ENCODE results near the gene ZNF750.

ZNF750 gene

GRCh38 chr17:82848022-82848592 lies 8.3 kb upstream of the ZNF750 start:
- no peak for DNase-seq (ENCODE audit: extremely low read depth, low read depth)
- H3K4me3 ChIP-seq (replicated peaks; ENCODE audit: low read depth, low read length): no peak overlapping the region
- TF ChIP-seq CTCF (IDR thresholded peaks at IDR 0.05; ENCODE audit: low read depth, low read length, missing control alignments): no peak

DNA sequence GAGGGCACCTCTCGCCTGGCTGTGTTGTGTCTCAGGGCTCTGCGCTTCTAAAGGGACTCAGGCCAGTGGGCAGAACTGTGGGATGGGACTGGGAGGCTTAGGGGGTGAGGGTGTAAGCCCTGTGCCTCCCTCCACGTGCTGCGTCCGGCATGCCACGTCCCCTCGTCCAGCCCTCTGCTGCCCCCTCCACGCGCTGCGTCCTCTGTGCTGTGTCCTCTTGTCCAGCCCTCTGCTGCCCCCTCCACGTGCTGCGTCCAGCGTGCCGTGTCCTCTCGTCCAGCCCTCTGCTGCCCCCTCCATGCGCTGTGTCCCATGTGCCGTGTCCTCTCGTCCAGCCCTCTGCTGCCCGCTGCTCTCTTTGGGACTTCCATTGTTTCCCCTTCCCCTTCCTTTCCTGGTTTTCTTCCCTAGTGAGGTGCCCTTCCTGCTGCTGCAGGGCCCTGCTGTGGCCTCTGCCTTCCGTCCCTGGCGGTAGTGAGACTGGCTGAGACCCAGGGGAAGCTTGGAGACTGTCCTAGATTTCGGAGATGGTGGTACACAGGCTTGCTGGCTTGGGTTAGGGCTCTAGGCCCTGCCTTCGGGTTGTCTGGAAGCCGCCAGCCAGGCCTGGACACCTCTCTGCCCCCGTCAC lies 6.4 kb upstream of the ZNF750 start:
- no peak for DNase-seq (ENCODE audit: extremely low read depth, low read depth)
- no peak overlapping the region for H3K4me3 ChIP-seq (replicated peaks; ENCODE audit: low read depth, low read length)
- no peak for TF ChIP-seq CTCF (IDR thresholded peaks at IDR 0.05; ENCODE audit: low read depth, low read length, missing control alignments)

GRCh38 chr17:82845163-82845807 lies 5.5 kb upstream of the ZNF750 start:
- no peak for DNase-seq (ENCODE audit: extremely low read depth, low read depth)

GRCh38 chr17:82844796-82845162 lies 5.0 kb upstream of the ZNF750 start:
- no peak for TF ChIP-seq CTCF (IDR thresholded peaks at IDR 0.05; ENCODE audit: low read depth, low read length, missing control alignments)
- H3K4me3 ChIP-seq (replicated peaks; ENCODE audit: low read depth, low read length): no peak overlapping the region
- no peak for DNase-seq (ENCODE audit: extremely low read depth, low read depth)

More at GRCh38 chr17:82845163-82845807, 5.5 kb upstream of the ZNF750 start:
- no peak overlapping the region for H3K4me3 ChIP-seq (replicated peaks; ENCODE audit: low read depth, low read length)
- TF ChIP-seq CTCF (IDR thresholded peaks at IDR 0.05; ENCODE audit: low read depth, low read length, missing control alignments): no peak

DNA sequence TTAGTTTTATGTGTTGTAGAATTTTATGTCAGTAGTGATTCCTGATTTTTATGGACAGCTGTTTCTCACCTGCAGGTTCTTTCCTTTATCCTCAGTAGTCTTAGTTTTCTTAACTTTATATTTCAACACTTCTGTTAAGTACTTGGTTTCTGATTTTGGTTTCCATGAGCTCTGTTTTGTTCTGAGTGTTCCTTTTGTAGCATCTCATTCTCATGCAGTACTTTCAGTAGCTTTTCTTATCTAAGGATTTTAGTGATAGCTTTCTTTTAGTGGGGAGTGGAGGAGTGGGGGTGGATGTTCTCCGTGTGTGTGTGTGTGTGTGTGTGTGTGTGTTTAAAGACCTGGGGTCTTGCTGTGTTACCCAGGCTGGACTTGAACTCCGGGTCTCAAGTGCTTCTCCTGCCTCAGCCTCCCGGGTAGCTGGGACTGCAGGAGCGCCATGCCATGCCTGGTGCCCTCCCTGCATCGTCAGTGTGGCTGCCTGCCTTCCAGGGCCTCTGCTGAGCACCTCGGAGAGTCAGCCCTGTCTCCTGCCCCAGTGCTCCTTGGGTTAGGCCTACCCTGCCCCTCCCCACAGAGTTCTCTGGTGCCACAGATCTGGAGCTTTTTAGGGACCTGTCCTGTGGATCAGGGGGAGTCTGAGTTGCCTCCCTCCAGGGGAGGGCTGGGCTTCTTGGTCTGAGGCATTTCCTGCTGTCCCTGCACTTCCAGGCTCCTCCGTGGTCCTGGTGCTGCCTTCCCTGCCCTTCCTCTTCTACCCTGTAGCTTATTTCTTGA lies 4.3 kb upstream of the ZNF750 start:
- no peak overlapping the region for H3K4me3 ChIP-seq (replicated peaks; ENCODE audit: low read depth, low read length)
- TF ChIP-seq CTCF (IDR thresholded peaks at IDR 0.05; ENCODE audit: low read depth, low read length, missing control alignments): no peak
- DNase-seq (ENCODE audit: extremely low read depth, low read depth): no peak

DNA sequence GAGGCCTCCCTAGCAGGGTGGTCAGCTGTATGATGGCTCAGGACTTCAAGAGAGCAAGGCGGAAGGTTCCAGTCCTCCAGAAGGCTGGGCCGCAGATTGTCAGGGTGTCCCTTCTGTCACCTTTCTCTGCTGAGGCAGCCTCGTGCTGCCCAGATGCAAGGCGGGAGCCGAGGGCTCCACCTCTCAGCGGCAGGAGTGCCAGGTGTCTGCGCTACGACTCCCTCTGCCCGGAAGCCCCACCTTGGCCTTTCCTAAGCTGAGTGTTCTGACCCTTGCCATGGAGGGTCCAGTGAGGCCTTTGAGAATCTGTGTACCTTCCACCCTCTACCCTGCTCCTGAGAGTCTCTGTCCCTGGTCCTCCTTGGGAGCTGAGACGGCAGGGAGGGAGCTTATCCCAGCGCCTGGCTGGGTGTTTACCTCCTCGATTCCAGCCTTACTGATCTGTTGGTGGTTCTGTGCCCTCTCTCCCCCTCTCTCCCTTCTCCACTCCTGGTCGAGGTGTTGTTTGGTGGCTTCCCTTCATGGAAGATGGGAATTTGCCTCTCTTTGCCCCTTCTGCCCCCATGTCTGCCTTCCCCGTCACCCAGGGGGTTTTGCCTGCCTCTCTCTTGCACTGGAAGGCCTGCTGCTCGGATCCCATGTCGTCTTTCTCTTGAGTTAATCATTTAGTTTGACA lies 2.2 kb upstream of the ZNF750 start:
- no peak overlapping the region for H3K4me3 ChIP-seq (replicated peaks; ENCODE audit: low read depth, low read length)
- no peak for DNase-seq (ENCODE audit: extremely low read depth, low read depth)
- no peak for TF ChIP-seq CTCF (IDR thresholded peaks at IDR 0.05; ENCODE audit: low read depth, low read length, missing control alignments)
